Ovary (tissue), 9 donors: ENCODE measurements around the gene IGF2BP2. TPM values are rescaled to one million over a fixed set of nuclear protein-coding genes. Genes with fewer than 3 reads are reported as not detected.
"Not testable (repeated sequence)": the region's sequence is repeated elsewhere in the genome, so short reads cannot be mapped to it uniquely, and the experiment has no call there.

Source experiments
- DNase-seq, 5 donors: peaks; one replicate each; pipeline ENCODE4 v3.0.0-alpha.2; 2019 to 2020
- H3K27ac ChIP-seq, 2 donors: fragments of 200-600 bp; one replicate each; pipeline versions ENCODE4 v1.5.1 to v1.8.0; 2019 to 2022
- H3K27me3 ChIP-seq: fragments of 200-600 bp; one replicate; pipeline ENCODE4 v1.8.0; 2022
- H3K36me3 ChIP-seq: fragments of 200-600 bp; sonication (generic); one replicate; pipeline ENCODE4 v1.5.1; 2019
- H3K4me1 ChIP-seq: one replicate; pipeline ENCODE4 v1.8.1; 2013; ENCODE audit warnings: mild to moderate bottlenecking, moderate library complexity; ENCODE audit not compliant: insufficient read depth
- H3K4me3 ChIP-seq: fragments of 200-600 bp; sonication (generic); one replicate; pipeline ENCODE4 v1.5.1; 2017
- H3K9me3 ChIP-seq, 2 donors: fragments of 200-600 bp in 1 of 2; sonication (generic) in 1 of 2; one replicate each; pipeline versions ENCODE4 v1.5.1 to v1.8.1; 2013 to 2019; ENCODE audit warnings: mild to moderate bottlenecking in 1 of 2, moderate library complexity in 1 of 2
- CTCF ChIP-seq, 3 donors: fragments of 450-650 bp in 2 of 3; fragments of 200-600 bp in 1 of 3; IDR thresholded peaks; one replicate each; pipeline versions ENCODE4 v1.5.1 to v1.8.0; 2016 to 2022; ENCODE audit warnings: antibody characterized with exemption in 3 of 3, mild to moderate bottlenecking in 1 of 3
- EP300 ChIP-seq: sonication (generic); formaldehyde crosslinking; IDR thresholded peaks from one replicate; pipeline ENCODE4 v1.6.1; 2017; ENCODE audit warnings: antibody characterized with exemption
- POLR2A ChIP-seq: fragments of 450-650 bp; IDR thresholded peaks from one replicate; pipeline ENCODE4 v1.6.1; 2017; ENCODE audit warnings: antibody characterized with exemption, mild to moderate bottlenecking, moderate library complexity
- WGBS, 3 donors: extraction: QIAGEN DNeasy Blood & Tissue Kit in 1 of 3; methylation state at CpG; one replicate each; pipeline versions ENCODE4 v1.1.5 to v1.1.7; 2013 to 2017; 5-methylcytosine and 5-hydroxymethylcytosine counted together
- intact Hi-C, 4 donors: fragments of 100-400 bp; cut with DNase I; formaldehyde crosslinking; loops; one replicate each; pipeline versions ENCODE4 v1.11.0 to v1.15.1; 2022 to 2023
- polyA plus RNA-seq, 2 donors: library from polyadenylated mRNA; stranded (reverse); fragments of 200-250 nt in 1 of 2; fragments of 350-450 nt in 1 of 2; fragmentation: Illumina TruSeq in 1 of 2; extraction: RNeasy Lipid Tissue Mini Kit (QIAGEN cat#74804) in 1 of 2; gene quantifications; one replicate each; pipeline ENCODE4 v1.2.3, GENCODE V29; 2013 to 2014
- total RNA-seq, 7 donors: library from RNA; depleted of rRNA in 2 of 7; stranded (reverse); fragments of >200 nt in 2 of 7; fragmentation: NEBNext Ultra II Directional in 3 of 7; extraction: Animal tissue kit (Norgen Biotek cat#: 25700) in 3 of 7; gene quantifications; one replicate each; pipeline versions ENCODE4 v1.1.0 to v1.2.4, GENCODE V29; 2016 to 2023
- donor health status: DM: no; HTN: no; CAD: no; lungs with moderate emphysema.
- donor health status: DM: no; HTN: no; CAD: no.
- donor health status: Bipolar disorder and iron deficiency.
- donor health status: DM: yes; HTN: yes; CAD: no.
- donor health status: DM: no; HTN: no; CAD: no.
- donor health status: DM: yes; HTN: yes; CAD: no.

The IGF2BP2 gene
- total and polyA plus RNA-seq, 9 donors = 4.6 to 31.1 (median 13.7) TPM

- no peak for TF ChIP-seq POLR2A
- TF ChIP-seq EP300 = no peak
- TF ChIP-seq CTCF (IDR thresholded peaks at IDR 0.05) = no peak
- no peak for DNase-seq
- Histone ChIP-seq H3K4me3 (no peak overlapping the region), H3K27ac (no peak overlapping the region), H3K27me3 (no peaks in the 10 kb centered on the region), H3K9me3 (no peaks in the 10 kb centered on the region), H3K4me1 (no peaks in the 10 kb centered on the region), H3K36me3 (no peaks in the 10 kb centered on the region)
- intact Hi-C loops = no loop called here
- 95 to 96% (median 95%) methylated on average over 10 of the region's 10 CpGs for WGBS, 3 donors
Observed at GRCh38 chr3:185647880-185648210, 177.0 kb downstream of the IGF2BP2 start.

GRCh38 chr3:185647134-185647879, 177.5 kb downstream of the IGF2BP2 start:
- H3K27ac ChIP-seq = no peak overlapping the region
- intact Hi-C loops = no loop called here
- H3K27me3 ChIP-seq = no peaks in the 10 kb centered on the region
- H3K4me1 ChIP-seq = no peaks in the 10 kb centered on the region
- no peaks in the 10 kb centered on the region for H3K36me3 ChIP-seq
- TF ChIP-seq CTCF (IDR thresholded peaks at IDR 0.05) = no peak
- no peak for TF ChIP-seq POLR2A
- TF ChIP-seq EP300 = no peak
- no peaks in the 10 kb centered on the region for H3K9me3 ChIP-seq
- DNase-seq = no peak
- no peak overlapping the region for H3K4me3 ChIP-seq
- whole genome bisulfite sequencing, 3 donors = 81 to 83% (median 82%) methylated on average over 19 of the region's 19 CpGs

GRCh38 chr3:185646382-185647133, 178.3 kb downstream of the IGF2BP2 start:
- Histone ChIP-seq H3K4me1 (no peaks in the 10 kb centered on the region), H3K27ac (no peak overlapping the region), H3K27me3 (no peaks in the 10 kb centered on the region), H3K9me3 (no peaks in the 10 kb centered on the region), H3K4me3 (no peak overlapping the region), H3K36me3 (no peaks in the 10 kb centered on the region)
- intact Hi-C loops = no loop called here
- TF ChIP-seq CTCF (IDR thresholded peaks at IDR 0.05) (no peak), POLR2A (no peak), EP300 (no peak)
- no peak for DNase-seq
- WGBS, 3 donors = 81 to 86% (median 84%) methylated on average over 14 of the region's 14 CpGs

- H3K4me3 ChIP-seq = no peak overlapping the region
- 43 to 63% (median 52%) methylated on average over 12 to 16 of the region's 16 CpGs for WGBS, 3 donors
Observed at GRCh38 chr3:185645596-185646381, 179.1 kb downstream of the IGF2BP2 start.

GRCh38 chr3:185645191-185645590, 179.7 kb downstream of the IGF2BP2 start:
- intact Hi-C loops, H3K27me3 ChIP-seq, H3K27ac ChIP-seq, H3K9me3 ChIP-seq, DNase-seq, H3K4me3 ChIP-seq, H3K36me3 ChIP-seq, H3K4me1 ChIP-seq: not testable (repeated sequence)
- 66 to 77% (median 73%) methylated on average over 17 of the region's 17 CpGs for WGBS, 3 donors

More at GRCh38 chr3:185645596-185646381, 179.1 kb downstream of the IGF2BP2 start:
- no peak for DNase-seq
- H3K27me3 ChIP-seq = no peaks in the 10 kb centered on the region
- H3K27ac ChIP-seq = no peak overlapping the region
- H3K4me1 ChIP-seq = no peaks in the 10 kb centered on the region
- H3K36me3 ChIP-seq = no peaks in the 10 kb centered on the region
- no peak for TF ChIP-seq POLR2A
- no peak for TF ChIP-seq EP300
- no peak for TF ChIP-seq CTCF (IDR thresholded peaks at IDR 0.05)
- intact Hi-C loops = no loop called here
- no peaks in the 10 kb centered on the region for H3K9me3 ChIP-seq
